CD14-positive monocyte (primary cell): ENCODE results near the gene GRIA1. TPM values are rescaled to one million over a fixed set of nuclear protein-coding genes. Genes with fewer than 3 reads are reported as not detected.

Source experiments
- DNase-seq, 3 donors: peaks; one replicate each; pipeline ENCODE4 v3.0.0-alpha.2; 2011 to 2022
- H2AFZ ChIP-seq: 2 replicates; pipeline ENCODE4 v1.6.0; 2012; ENCODE audit warnings: mild to moderate bottlenecking, low read depth, low read length, inconsistent platforms; ENCODE audit not compliant: insufficient read depth, poor library complexity, severe bottlenecking
- H3K27ac ChIP-seq, 2 donors: 1 replicate in 1 of 2; 2 replicates in 1 of 2; pipeline ENCODE4 v1.5.1; 2012 to 2013; ENCODE audit warnings: low read length in 2 of 2, control low read depth in 1 of 2, inconsistent platforms in 1 of 2, low read depth in 1 of 2, mild to moderate bottlenecking in 1 of 2
- H3K27me3 ChIP-seq, 2 donors: one replicate each; pipeline versions ENCODE4 v1.6.0 to v1.6.1; 2011 to 2013; ENCODE audit warnings: low read length in 2 of 2; ENCODE audit not compliant: control insufficient read depth in 2 of 2, insufficient read depth in 2 of 2
- H3K36me3 ChIP-seq, 2 donors: replicated peaks in 1 of 2; 1 replicate in 1 of 2; 2 replicates in 1 of 2; pipeline versions ENCODE4 v1.5.1 to v1.6.1; 2012 to 2013; ENCODE audit warnings: low read length in 2 of 2, control low read depth in 1 of 2, inconsistent platforms in 1 of 2, mild to moderate bottlenecking in 1 of 2; ENCODE audit not compliant: insufficient read depth in 2 of 2, control insufficient read depth in 1 of 2
- H3K4me1 ChIP-seq, 2 donors: 1 replicate in 1 of 2; 2 replicates in 1 of 2; pipeline versions ENCODE4 v1.5.1 to v1.6.1; 2012 to 2013; ENCODE audit warnings: low read length in 2 of 2, control low read depth in 1 of 2, inconsistent platforms in 1 of 2, mild to moderate bottlenecking in 1 of 2, moderate library complexity in 1 of 2; ENCODE audit not compliant: insufficient read depth in 2 of 2, control insufficient read depth in 1 of 2
- H3K4me2 ChIP-seq: replicated peaks from 2 replicates; pipeline ENCODE3; 2012; ENCODE audit warnings: low read length, moderate library complexity, mild to moderate bottlenecking; ENCODE audit not compliant: poor library complexity, severe bottlenecking; ENCODE audit errors: extremely low read depth
- H3K4me3 ChIP-seq, 3 experiments: fragments of 200-600 bp in 1 of 3; sonication (generic) in 1 of 3; replicated peaks in 1 of 3; 1 replicate in 2 of 3; 2 replicates in 1 of 3; pipeline ENCODE4 v1.5.1; 2011 to 2013; ENCODE audit warnings: low read length in 3 of 3, mild to moderate bottlenecking in 3 of 3, control low read depth in 2 of 3, low read depth in 2 of 3, inconsistent platforms in 1 of 3, moderate library complexity in 1 of 3
- H3K79me2 ChIP-seq: 2 replicates; pipeline ENCODE4 v1.6.0; 2012; ENCODE audit warnings: mild to moderate bottlenecking, control low read depth, inconsistent platforms, low read length, moderate library complexity; ENCODE audit not compliant: insufficient read depth
- H3K9ac ChIP-seq: 2 replicates; pipeline ENCODE4 v1.6.0; 2017; ENCODE audit warnings: low read length, mild to moderate bottlenecking; ENCODE audit not compliant: insufficient read depth, poor library complexity, severe bottlenecking
- H3K9me3 ChIP-seq, 2 donors: replicated peaks in 1 of 2; 1 replicate in 1 of 2; 2 replicates in 1 of 2; pipeline versions ENCODE4 v1.5.1 to v1.6.1; 2012 to 2013; ENCODE audit warnings: low read length in 2 of 2, control low read depth in 1 of 2; ENCODE audit not compliant: control insufficient read depth in 1 of 2, insufficient read depth in 1 of 2
- H4K20me1 ChIP-seq: 2 replicates; pipeline ENCODE4 v1.6.0; 2012; ENCODE audit warnings: mild to moderate bottlenecking, low read length, control low read depth, moderate library complexity; ENCODE audit not compliant: insufficient read depth
- H3K27ac Mint-ChIP-seq, 7 donors: one replicate each; pipeline ENCODE4 v1.8.0; 2020; ENCODE audit warnings: mild to moderate bottlenecking in 7 of 7, mixed read lengths in 7 of 7, moderate library complexity in 6 of 7, inconsistent platforms in 2 of 7
- H3K27me3 Mint-ChIP-seq, 3 donors: one replicate each; pipeline ENCODE4 v1.8.0; 2021 to 2022; ENCODE audit warnings: low read depth in 3 of 3, mild to moderate bottlenecking in 3 of 3, mixed read lengths in 3 of 3, moderate library complexity in 3 of 3, inconsistent platforms in 1 of 3
- H3K36me3 Mint-ChIP-seq, 2 donors: one replicate each; pipeline ENCODE4 v1.8.0; 2020; ENCODE audit warnings: mixed read lengths in 2 of 2, inconsistent platforms in 1 of 2, mild to moderate bottlenecking in 1 of 2
- H3K4me1 Mint-ChIP-seq: one replicate; pipeline ENCODE4 v1.8.0; 2020; ENCODE audit warnings: mild to moderate bottlenecking, mixed read lengths
- H3K4me3 Mint-ChIP-seq, 2 donors: one replicate each; pipeline ENCODE4 v1.8.0; 2020; ENCODE audit warnings: mild to moderate bottlenecking in 2 of 2, mixed read lengths in 2 of 2, moderate library complexity in 1 of 2
- H3K9me3 Mint-ChIP-seq, 7 donors: one replicate each; pipeline ENCODE4 v1.8.0; 2020 to 2022; ENCODE audit warnings: mixed read lengths in 7 of 7, mild to moderate bottlenecking in 6 of 7, moderate library complexity in 6 of 7, inconsistent platforms in 2 of 7
- CTCF ChIP-seq: fragments of 200-600 bp; IDR thresholded peaks from one replicate; pipeline ENCODE4 v1.8.0; 2022; ENCODE audit warnings: antibody characterized with exemption, mild to moderate bottlenecking
- WGBS: methylation state at CpG from one replicate; pipeline ENCODE4 v1.1.5; 2013; ENCODE audit warnings: missing lambda C conversion rate; ENCODE audit not compliant: insufficient coverage; 5-methylcytosine and 5-hydroxymethylcytosine counted together
- intact Hi-C, 2 donors: fragments of 100-400 bp; cut with micrococcal nuclease; formaldehyde crosslinking; loops; one replicate each; pipeline versions ENCODE4 v1.15.0 to v1.15.1; 2023
- polyA plus RNA-seq, 3 donors: library from polyadenylated mRNA; depleted of rRNA in 1 of 3; unstranded in 2 of 3; stranded (reverse) in 1 of 3; fragments of 300-500 nt in 2 of 3; fragments of >200 nt in 1 of 3; fragmentation: Illumina TruSeq in 2 of 3; gene quantifications; 1 replicate in 2 of 3; 2 replicates in 1 of 3; pipeline ENCODE4 v1.2.3, GENCODE V29; 2012 to 2021

GRIA1 gene
- polyA plus RNA-seq, 3 donors = not detected

- H3K27me3 Mint-ChIP-seq = no peaks in the 10 kb centered on the region
- no peak overlapping the region for H3K4me2 ChIP-seq
- no peak for TF ChIP-seq CTCF
- H3K9me3 ChIP-seq = no peaks in the 10 kb centered on the region
- H3K27ac Mint-ChIP-seq = no peak overlapping the region
- no peaks in the 10 kb centered on the region for H4K20me1 ChIP-seq
- DNase-seq = no peak
- no peak overlapping the region for H2AFZ ChIP-seq
- H3K4me3 Mint-ChIP-seq = no peak overlapping the region
- no peak overlapping the region for H3K27ac ChIP-seq
- no peaks in the 10 kb centered on the region for H3K27me3 ChIP-seq
- intact Hi-C loops = no loop called here
- no peak overlapping the region for H3K4me3 ChIP-seq
- no peaks in the 10 kb centered on the region for H3K79me2 ChIP-seq
- peaks cover 2 to 16% (median 8%) of the 10 kb centered on the region in 7 donors for H3K9me3 Mint-ChIP-seq
- H3K4me1 ChIP-seq = no peaks in the 10 kb centered on the region
- 100% methylated on average over 2 of the region's 7 CpGs for WGBS
- no peaks in the 10 kb centered on the region for H3K4me1 Mint-ChIP-seq
- H3K36me3 ChIP-seq = no peaks in the 10 kb centered on the region
- H3K9ac ChIP-seq = no peak overlapping the region
- no peaks in the 10 kb centered on the region for H3K36me3 Mint-ChIP-seq
Measured at GRCh38 chr5:153676821-153677220, 186.4 kb downstream of the GRIA1 start.

GRCh38 chr5:153678617-153679329 is 188.3 kb downstream of the GRIA1 start:
- WGBS = no CpG with 5 or more reads among the region's 4 CpGs
- H3K4me1 ChIP-seq = no peaks in the 10 kb centered on the region
- no peaks in the 10 kb centered on the region for H3K27me3 Mint-ChIP-seq
- peaks cover 5 to 16% (median 9%) of the 10 kb centered on the region in 7 donors for H3K9me3 Mint-ChIP-seq
- no peak overlapping the region for H2AFZ ChIP-seq
- no peaks in the 10 kb centered on the region for H3K4me1 Mint-ChIP-seq
- intact Hi-C loops = no loop called here
- no peak overlapping the region for H3K4me3 Mint-ChIP-seq
- H3K79me2 ChIP-seq = no peaks in the 10 kb centered on the region
- DNase-seq = no peak
- H4K20me1 ChIP-seq = no peaks in the 10 kb centered on the region
- no peaks in the 10 kb centered on the region for H3K36me3 ChIP-seq
- no peak overlapping the region for H3K27ac ChIP-seq
- H3K4me3 ChIP-seq = no peak overlapping the region
- H3K9ac ChIP-seq = no peak overlapping the region
- H3K27ac Mint-ChIP-seq = no peak overlapping the region
- TF ChIP-seq CTCF = no peak
- H3K9me3 ChIP-seq = peaks cover 0 to 7% of the 10 kb centered on the region in 2 donors
- H3K36me3 Mint-ChIP-seq = no peaks in the 10 kb centered on the region
- no peaks in the 10 kb centered on the region for H3K27me3 ChIP-seq
- no peak overlapping the region for H3K4me2 ChIP-seq
